Measurements from ENCODE around the gene S100A2.

Gene S100A2

GRCh38 chr1:153543736-153544135 is 21.9 kb downstream of the S100A2 start:
- DNase-seq = no peak

DNA sequence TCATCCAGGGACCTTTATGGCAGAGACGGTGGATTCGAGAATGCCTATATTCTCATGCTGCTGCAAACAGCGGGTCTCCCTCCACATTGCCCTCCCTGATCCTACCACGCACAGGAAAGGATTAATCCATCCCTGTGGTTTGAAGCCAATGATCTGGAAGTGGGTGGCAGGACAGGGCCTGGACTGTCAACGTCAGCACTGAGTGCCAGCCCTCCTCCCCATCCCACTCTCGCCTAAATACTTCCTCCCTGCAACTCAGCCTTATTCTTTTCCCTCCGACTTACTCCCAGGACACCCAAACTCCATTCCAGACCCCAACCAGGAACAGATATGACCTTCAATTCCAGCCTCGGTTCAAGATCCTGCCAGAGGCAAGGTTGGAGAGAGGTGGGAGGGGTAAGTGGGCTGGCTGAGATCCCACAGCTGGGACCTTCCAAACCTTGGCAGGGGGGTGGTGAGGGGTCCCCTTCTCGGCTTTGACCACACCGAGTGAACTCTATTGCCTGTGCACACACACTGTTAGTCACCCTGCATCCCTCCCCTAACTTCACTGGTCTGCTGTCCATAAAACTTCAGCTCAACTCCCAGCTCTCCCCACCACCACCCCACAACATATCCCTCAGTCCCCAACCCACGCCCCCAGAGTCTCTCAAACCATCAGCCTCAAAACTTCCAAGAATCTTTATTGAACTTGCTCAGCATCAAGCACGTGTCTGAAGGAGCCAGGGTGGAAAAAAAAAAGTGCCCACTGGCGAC is 22.5 kb downstream of the S100A2 start:
- no peak for DNase-seq

GRCh38 chr1:153541641-153542590 is 23.7 kb downstream of the S100A2 start:
- no peak for DNase-seq

DNA sequence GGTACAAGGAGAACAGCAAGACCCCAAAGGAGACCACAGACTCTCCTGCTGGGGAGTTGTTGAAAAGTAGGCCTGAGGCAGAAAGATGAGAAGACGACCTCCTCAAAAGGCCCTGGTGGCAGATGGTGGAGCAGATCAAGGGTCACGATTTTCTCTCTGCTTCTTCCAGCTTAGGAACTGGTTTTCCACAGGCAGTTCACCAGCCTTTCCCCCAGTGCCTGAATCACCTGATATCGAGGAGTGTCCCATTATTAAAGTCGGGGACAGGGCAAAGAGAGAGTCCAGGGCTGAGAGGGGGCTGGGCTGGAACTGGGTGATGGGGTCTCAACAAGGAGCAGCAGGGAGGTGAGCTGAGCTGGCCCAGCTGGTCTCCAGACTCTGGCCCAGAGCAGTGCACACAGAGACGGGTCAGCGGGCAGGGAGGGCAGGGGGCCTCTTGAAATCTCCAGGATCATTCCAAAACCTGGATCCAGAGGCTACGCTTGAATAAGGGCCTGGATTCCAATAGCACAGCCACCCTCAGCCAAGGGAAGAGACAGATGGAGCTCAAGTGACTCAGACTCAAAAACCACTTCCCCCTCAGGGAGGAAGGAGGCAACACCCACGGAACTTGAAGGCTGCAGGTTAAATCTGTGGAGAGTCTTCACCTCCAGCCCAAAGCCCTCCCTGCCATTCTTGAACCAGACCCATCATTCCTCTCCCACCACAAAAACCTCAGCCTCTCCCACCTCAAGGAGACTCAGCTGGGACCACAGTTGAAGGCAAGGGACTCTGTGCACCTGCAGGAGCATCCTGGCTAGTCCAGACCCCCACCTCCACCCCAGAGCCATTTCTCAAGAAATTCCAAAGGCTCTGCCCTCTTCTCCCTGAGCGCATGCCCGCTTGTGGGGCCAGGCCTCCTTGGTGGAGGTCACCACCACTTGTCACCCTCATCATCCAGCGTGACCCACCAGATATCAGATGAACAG is 25.0 kb downstream of the S100A2 start, which contains the start of gene S100A5:
Gene S100A5 (minus strand): TSS at position 541 of the 968 bp plus-strand sequence. CDS start 743 bp downstream, outside the sequence.
- DNase-seq = no peak

GRCh38 chr1:153539395-153540093 is 26.1 kb downstream of the S100A2 start:
- no peak for DNase-seq

- DNase-seq = no peak
These were observed 27.3 kb downstream of the S100A2 start for GRCh38 chr1:153538315-153538821.

DNA sequence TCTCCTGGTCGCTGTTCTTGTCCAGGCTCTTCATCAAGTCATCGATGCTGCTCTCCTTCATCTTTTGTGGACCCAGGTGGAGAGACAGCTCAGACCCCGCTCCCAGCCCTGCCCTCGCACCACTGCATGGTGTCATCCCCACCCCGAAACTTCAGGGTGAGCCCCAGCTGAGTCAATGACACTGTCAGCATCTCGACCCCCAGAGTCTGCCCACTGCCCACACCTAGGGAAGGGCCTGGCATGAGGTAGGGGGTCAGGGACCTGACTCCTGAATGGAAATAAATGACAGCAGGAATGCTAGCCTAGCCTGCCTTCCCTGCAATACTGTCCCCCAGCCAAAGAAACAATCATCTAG is 28.3 kb downstream of the S100A2 start:
- DNase-seq = no peak

DNA sequence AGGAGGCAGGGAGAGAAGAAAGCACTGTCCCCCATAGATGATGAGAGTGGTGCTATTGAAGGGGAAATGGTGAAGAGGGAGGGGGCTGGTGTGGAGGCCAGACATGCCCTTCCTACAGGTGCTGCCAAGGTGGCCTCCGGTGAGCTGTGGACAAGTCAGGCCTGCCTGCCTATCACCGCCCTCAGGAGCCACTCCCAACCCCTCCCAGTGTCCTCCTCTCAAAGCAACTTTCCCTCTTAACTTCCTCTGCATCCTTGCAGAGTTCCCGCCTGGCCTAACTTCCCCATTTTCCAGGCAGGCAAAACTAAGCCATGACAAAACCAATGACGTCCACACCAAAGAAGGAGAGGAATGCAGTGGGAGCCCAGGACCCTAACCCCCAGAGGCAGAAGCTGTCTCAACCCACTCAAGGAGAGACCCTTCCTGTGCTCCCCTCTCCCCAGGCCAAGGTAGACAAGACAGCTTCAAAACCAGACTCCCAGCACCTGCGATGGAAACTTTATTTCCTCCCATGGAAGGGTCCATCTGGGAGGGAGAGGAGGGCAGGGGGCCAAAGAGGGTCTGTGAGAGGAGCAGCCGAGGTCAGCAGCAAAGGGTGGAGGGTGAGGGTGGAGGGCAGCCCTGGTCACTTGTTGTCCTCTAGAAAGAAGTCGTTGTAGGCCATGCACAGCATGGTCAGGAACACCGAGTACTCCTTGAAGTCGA is 28.8 kb downstream of the S100A2 start:
- no peak for DNase-seq

DNA sequence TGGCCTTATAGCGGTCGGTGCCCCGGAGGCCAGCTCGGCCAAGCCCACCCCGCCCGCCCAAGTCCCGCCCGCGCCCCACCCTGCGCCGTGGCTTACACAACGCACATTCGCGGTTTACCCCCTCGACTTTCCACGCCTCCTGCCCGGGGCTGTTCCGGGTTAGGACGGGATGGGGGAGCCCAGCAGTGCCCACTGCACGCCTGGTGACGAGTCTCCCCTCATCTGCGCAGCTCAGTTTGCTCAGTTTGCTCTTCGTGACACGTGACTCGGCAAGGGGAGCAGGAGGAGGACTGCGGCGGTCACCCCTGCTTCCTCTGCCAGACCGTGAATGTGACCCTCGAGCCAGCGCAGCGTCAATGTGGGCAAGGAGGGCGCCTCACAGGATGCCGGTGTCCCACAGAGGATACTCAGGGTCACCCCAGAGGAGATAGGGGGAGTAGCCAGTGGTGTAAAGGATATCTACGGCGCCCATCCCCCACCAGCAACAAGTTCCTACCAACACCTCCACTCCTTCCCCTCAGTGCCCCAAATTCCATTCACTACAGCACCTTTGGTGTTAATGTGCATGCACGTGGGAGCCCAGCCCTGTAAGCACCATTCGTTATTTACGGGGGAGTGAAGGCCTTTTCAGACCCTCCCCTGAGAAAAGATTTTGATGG is 29.5 kb downstream of the S100A2 start:
- DNase-seq = peak; percentile 53 to 78

DNA sequence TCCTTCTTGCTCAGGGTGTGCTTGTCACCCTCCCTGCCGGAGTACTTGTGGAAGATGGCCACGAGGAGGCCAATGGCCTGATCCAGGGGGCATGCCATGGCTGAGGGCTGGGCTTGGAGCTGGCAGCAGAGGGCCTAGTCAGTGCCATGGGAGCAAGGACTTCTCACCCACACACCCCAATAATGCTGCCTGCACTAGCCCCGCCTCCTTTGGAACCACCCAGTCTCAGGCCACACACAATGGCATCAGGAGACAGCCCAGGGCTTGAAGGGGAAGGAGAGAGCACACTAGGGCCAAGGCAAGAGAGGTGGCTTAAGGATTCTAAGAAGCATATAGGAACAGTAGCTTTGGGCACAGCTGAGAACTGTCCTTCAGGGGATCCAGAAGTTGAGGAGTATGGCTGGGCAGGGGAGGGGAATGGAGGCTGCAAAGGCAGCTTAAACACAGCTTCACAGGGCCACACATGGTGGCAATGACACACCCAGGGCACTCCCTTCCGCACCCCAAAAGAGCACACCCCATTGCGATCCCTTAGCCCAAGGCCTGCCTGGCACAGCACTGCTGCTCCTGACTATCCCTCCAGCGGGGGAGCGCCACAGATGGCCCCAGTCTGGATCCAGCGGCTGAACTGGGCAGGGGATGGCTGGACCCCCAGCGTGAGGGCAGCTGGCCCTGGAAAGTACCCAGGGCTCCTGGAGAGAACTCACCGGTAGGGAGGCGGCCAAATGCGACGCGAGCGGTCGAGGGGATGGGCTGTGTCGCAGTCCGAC is 30.2 kb downstream of the S100A2 start, which contains the start of gene S100A6:
Gene S100A6 (minus strand): TSS at position 750 of the 770 bp plus-strand sequence. CDS start 652 bp downstream, at position 98.
- DNase-seq = peak in 1 of 2 experiments; percentile 38

- no peak for DNase-seq
These were observed 30.8 kb downstream of the S100A2 start for GRCh38 chr1:153534925-153535241.

DNA sequence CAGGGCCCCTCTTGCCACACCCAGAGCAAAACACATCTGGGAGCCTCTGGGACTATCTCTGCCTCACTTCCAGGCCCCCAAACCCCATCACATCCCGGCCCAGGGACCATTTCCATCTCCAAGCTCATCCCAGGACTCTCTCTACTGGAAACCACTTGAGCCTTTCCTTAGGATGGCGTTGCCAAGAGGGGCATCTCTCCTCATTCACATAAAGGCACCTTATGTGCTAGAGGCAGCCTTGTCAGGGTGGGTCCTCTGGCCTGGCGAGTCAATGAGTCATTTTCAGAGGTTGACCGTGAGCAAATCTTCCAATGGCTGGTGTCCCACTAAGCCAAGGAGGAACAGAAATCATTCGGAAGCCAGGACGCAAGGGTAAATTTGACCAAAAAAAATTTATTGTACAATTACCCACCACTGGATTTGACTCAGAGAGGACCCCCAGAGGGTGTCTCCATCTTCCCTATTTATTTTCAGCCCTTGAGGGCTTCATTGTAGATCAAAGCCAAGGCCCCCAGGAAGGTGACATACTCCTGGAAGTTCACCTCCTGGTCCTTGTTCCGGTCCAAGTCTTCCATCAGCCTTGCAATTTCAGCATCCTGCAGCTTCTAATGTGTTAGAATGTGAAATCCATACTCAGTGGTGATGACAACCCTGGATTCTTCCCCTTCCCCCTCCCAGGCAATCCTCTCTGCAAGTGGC is 31.3 kb downstream of the S100A2 start:
- no peak for DNase-seq

DNA sequence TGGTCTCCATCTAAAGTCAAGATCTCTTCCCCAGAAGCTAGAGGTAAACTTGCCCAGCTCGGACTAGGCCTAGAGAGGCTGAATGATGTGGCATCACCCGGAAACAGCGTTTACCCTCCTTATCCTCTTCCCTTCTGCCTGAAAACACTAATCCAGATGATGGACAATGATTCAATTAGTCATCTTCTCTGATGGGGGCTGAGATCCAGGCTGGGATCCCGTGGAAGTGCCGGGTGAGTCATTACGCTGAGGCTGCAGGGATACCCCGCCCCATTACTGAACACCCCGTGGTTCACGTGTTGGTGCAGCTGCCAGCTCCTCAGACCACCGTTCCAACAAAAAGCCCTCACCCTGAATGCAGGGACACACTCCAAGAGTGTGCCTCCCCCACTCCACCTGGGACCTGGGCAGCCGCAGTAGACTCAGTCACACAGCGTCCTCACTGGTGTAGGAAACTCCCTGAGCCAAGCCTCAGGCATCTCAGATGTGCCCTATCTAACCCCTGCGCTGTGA is 31.9 kb downstream of the S100A2 start:
- peak; percentile 25 to 74 for DNase-seq

DNA sequence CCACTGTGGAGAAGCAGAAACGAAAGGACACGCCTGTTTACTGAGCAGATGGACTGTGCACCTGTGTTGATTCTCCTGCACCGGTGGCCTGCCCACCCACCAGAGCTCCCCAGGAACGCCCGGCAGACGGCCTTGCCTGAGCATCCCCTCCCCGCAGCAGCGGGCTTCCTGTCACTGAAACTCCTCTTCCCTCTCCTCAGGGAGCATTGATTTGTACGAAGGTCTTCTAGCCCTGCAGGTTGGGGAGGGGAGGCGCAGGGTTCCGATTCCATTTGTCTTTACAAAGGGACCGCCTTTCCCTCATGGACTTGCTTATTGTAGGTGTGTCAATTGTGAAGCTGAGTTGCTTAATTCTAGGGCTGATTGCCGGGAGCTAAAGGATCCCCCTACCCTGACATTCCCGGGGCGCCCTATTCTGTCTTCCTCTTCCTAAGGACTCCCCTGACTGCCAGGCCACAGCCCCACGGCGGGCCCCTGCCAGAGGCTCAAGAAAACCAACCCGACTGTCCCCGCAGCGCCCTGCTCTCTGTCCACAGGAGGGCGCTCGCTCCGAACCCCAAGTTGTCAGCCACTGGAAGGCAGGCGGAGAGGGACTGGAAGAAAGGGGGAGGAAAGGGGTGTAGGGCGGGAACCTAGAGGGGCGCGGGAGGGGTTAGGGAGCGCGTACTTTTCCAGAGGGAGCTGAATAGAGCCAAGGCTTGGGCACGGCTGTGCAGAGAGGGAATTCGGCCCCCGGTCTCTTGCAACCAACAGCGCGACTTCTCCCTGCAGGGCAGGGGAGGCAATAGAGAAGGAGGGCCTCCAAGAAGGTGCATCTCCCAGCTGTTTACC is 32.7 kb downstream of the S100A2 start:
- peak; percentile 65 to 69 for DNase-seq

GRCh38 chr1:153532181-153532580 is 33.5 kb downstream of the S100A2 start:
- peak in 1 of 2 experiments; percentile 5 for DNase-seq

- no peak for DNase-seq
These were observed 34.0 kb downstream of the S100A2 start for GRCh38 chr1:153531638-153532037.

- no peak for DNase-seq
These were observed 38.0 kb downstream of the S100A2 start for GRCh38 chr1:153527683-153528040.

All from SW 1271 (cell line).